Left ventricle myocardium inferior (tissue), 1 donor: ENCODE data around the gene PHRF1. TPM values are rescaled to one million over a fixed set of nuclear protein-coding genes. Genes with fewer than 3 reads are reported as not detected.

Source experiments
- DNase-seq: peaks from one replicate; pipeline ENCODE4 v3.0.0-alpha.2; 2020
- H3K27ac ChIP-seq: fragments of 200-600 bp; replicated peaks from 2 replicates; pipeline ENCODE4 v1.8.0; 2021
- H3K27me3 ChIP-seq: fragments of 200-600 bp; 2 replicates; pipeline ENCODE4 v1.8.0; 2021; ENCODE audit warnings: low read depth
- H3K36me3 ChIP-seq: fragments of 200-600 bp; 2 replicates; pipeline ENCODE4 v1.8.0; 2021
- H3K4me1 ChIP-seq: fragments of 200-600 bp; 2 replicates; pipeline ENCODE4 v1.8.0; 2021
- H3K4me3 ChIP-seq: fragments of 200-600 bp; 2 replicates; pipeline ENCODE4 v1.8.0; 2021; ENCODE audit warnings: mild to moderate bottlenecking, moderate library complexity
- H3K9me3 ChIP-seq: fragments of 200-600 bp; replicated peaks from 2 replicates; pipeline ENCODE4 v1.8.0; 2021
- CTCF ChIP-seq: fragments of 200-600 bp; IDR thresholded peaks from 2 replicates; pipeline ENCODE4 v1.8.0; 2021; ENCODE audit warnings: antibody characterized with exemption, mild to moderate bottlenecking, borderline replicate concordance
- intact Hi-C: fragments of 100-400 bp; cut with micrococcal nuclease; formaldehyde crosslinking; loops from one replicate; pipeline ENCODE4 v1.11.0; 2022
- total RNA-seq: library from RNA; stranded (reverse); fragmentation: NEBNext Ultra II Directional; extraction: Animal tissue kit (Norgen Biotek cat#: 25700); gene quantifications from one replicate; pipeline ENCODE4 v1.2.1, GENCODE V29; 2021
- donor health status: DM: no; HTN: yes; CAD: no; lungs with severe emphysema.

The PHRF1 gene
- total RNA-seq, 1 donor from 2014 or later, result 17.7 TPM

DNA sequence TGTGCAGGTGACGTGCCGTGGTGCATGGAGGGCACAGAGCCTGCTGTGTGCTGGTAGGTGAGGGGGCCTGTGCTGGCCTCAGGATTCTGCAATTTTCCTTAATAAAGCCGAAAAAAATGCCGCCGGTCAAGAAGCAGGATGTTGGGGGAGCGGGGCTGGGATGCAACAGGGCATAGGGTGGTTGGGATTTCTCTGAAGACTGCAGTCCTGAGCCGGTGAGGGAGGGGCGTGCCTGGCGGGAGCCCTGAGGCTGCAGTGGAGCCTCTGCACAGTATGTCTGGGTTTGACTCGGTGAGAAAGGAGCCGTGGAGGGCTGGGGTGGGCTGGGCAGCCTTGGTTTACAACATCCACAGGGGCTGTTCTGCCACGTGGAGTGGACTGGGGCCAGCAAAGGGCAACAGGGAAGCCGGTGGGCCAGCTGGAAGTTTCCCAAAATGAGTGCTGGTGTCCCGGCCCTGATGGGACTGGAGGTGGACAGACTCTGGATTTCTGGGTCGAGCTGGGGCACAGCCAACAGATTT is 47.1 kb downstream of the PHRF1 start:
- Histone ChIP-seq H3K36me3 (no peaks in the 10 kb centered on the region), H3K9me3 (no peaks in the 10 kb centered on the region), H3K4me3 (no peak overlapping the region), H3K4me1 (peaks cover 10% of the 10 kb centered on the region), H3K27me3 (peaks cover 29% of the 10 kb centered on the region), H3K27ac (no peak overlapping the region)
- intact Hi-C loops, result no loop called here
- DNase-seq, result no peak
- TF ChIP-seq CTCF, result no peak

DNA sequence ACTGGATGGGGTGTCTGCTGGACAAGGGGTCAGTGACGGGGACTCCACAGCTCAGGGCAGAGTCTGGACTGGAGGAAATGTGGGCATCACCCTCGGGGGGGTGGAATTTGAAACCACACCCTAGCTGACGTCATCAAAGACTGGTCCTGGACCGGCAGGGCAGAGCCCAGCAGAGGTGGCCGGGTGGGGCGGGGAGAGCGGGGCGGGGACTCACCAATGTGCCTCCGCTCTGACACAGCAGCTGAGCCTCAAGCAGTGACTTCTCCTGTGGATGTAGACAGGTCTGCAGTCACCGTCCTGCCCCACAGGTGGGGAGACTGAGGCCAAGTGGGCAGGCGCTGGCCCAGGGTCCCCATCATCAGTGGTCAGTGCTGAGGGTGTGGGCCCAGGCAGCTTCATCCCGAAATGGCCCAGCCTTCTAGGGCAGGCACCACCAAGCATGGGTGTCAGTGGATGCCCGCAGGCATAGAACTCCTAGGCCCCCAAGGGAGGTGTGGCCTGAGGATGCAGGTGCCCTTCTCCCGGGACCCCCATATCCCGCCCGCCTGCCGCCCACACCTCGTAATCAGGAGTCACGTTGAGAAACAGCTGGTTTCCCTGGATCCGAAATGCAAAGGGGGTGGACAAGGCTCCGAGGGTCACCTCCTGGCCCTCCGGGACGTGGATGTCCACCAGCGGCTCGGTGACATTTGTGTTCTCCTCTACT is 47.9 kb downstream of the PHRF1 start:
- Histone ChIP-seq H3K27me3 (peaks cover 29% of the 10 kb centered on the region), H3K9me3 (no peaks in the 10 kb centered on the region), H3K4me3 (no peak overlapping the region), H3K36me3 (no peaks in the 10 kb centered on the region), H3K27ac (no peak overlapping the region), H3K4me1 (peaks cover 15% of the 10 kb centered on the region)
- TF ChIP-seq CTCF, result no peak
- intact Hi-C loops, result no loop called here
- DNase-seq, result no peak

GRCh38 chr11:624705-625635 is 48.7 kb downstream of the PHRF1 start, which contains the start of gene CDHR5:
Gene CDHR5, minus strand, starts transcription at chr11:624955. Its CDS starts 53 bp downstream, at chr11:624902.
- intact Hi-C loops, result no loop called here
- DNase-seq, result no peak
- H3K27ac ChIP-seq, result no peak within 1 kb of the TSS
- no peak within 1 kb of the TSS for H3K4me3 ChIP-seq
- H3K4me1 ChIP-seq, result peaks cover 19% of the 10 kb centered on the region
- no peak for TF ChIP-seq CTCF
- no peaks in the 10 kb centered on the region for H3K9me3 ChIP-seq
- H3K36me3 ChIP-seq, result no peaks in the 10 kb centered on the region
- H3K27me3 ChIP-seq, result peaks cover 29% of the 10 kb centered on the region

- H3K27ac ChIP-seq, result no peak overlapping the region
- peaks cover 29% of the 10 kb centered on the region for H3K27me3 ChIP-seq
- peaks cover 15% of the 10 kb centered on the region for H3K4me1 ChIP-seq
- H3K4me3 ChIP-seq, result no peak overlapping the region
- intact Hi-C loops, result no loop called here
- DNase-seq, result no peak
- no peaks in the 10 kb centered on the region for H3K9me3 ChIP-seq
- H3K36me3 ChIP-seq, result no peaks in the 10 kb centered on the region
- TF ChIP-seq CTCF, result no peak
Observed at GRCh38 chr11:625636-626268, 49.5 kb downstream of the PHRF1 start.
